K562 (cell line): ENCODE results near the gene RPS28. TPM values are rescaled to one million over a fixed set of nuclear protein-coding genes. Genes with fewer than 3 reads are reported as not detected.

Source experiments
- DDX20 ChIP-seq: fragments of 450-650 bp; IDR thresholded peaks from 2 replicates; pipeline ENCODE4 v1.6.1; 2016; ENCODE audit warnings: missing genetic modification characterization, low read depth, mild to moderate bottlenecking, missing compliant biosample characterization, moderate library complexity
- EP400 ChIP-seq: fragments of 450-650 bp; IDR thresholded peaks from 2 replicates; pipeline ENCODE4 v1.6.1; 2017; ENCODE audit warnings: antibody characterized with exemption, mild to moderate bottlenecking, moderate library complexity
- HNRNPL ChIP-seq: fragments of 200-400 bp; formaldehyde crosslinking; IDR thresholded peaks from 2 replicates; pipeline ENCODE4 v1.6.1; 2017; ENCODE audit warnings: low read depth, mild to moderate bottlenecking, low read length
- ILK ChIP-seq: fragments of 450-650 bp; IDR thresholded peaks from 2 replicates; pipeline ENCODE4 v1.6.1; 2016; ENCODE audit warnings: missing genetic modification characterization, low read depth, mild to moderate bottlenecking, missing compliant biosample characterization, moderate library complexity, borderline replicate concordance
- NR2C2 ChIP-seq, 2 experiments: fragments of 200-800 bp in 1 of 2; sonication (Bioruptor generic) in 1 of 2; sonication (generic) in 1 of 2; formaldehyde crosslinking in 1 of 2; IDR thresholded peaks; 2 replicates each; pipeline versions ENCODE4 v1.6.1 to v1.8.0; 2016 to 2022; ENCODE audit warnings: mild to moderate bottlenecking in 1 of 2, missing compliant biosample characterization in 1 of 2, missing genetic modification characterization in 1 of 2, missing genetic modification reagents in 1 of 2
- SMAD3 ChIP-seq: fragments of 450-650 bp; formaldehyde crosslinking; conservative IDR thresholded peaks from 2 replicates; pipeline ENCODE4 v1.4.0; 2020; ENCODE audit warnings: mild to moderate bottlenecking
- TCF3 ChIP-seq: sonication (generic); formaldehyde crosslinking; IDR thresholded peaks from 2 replicates; pipeline ENCODE4 v1.4.0; 2020; ENCODE audit warnings: mild to moderate bottlenecking, missing genetic modification reagents
- TFAP4 ChIP-seq: sonication (generic); formaldehyde crosslinking; IDR thresholded peaks from 2 replicates; pipeline ENCODE4 v1.8.0; 2022; ENCODE audit warnings: missing genetic modification reagents, mild to moderate bottlenecking, moderate library complexity, borderline replicate concordance
- TRIM24 ChIP-seq, 2 experiments: fragments of 450-650 bp; IDR thresholded peaks; 2 replicates each; pipeline ENCODE4 v1.6.1; 2016
- VEZF1 ChIP-seq: fragments of 200-800 bp; sonication (Bioruptor generic); IDR thresholded peaks from 2 replicates; pipeline ENCODE4 v1.6.1; 2017; ENCODE audit warnings: missing genetic modification characterization, missing compliant biosample characterization
- ZKSCAN1 ChIP-seq: fragments of 150-350 bp; IDR thresholded peaks from 2 replicates; pipeline ENCODE4 v1.6.1; 2016; ENCODE audit warnings: low read depth, low read length
- ZKSCAN3 ChIP-seq: fragments of 250-450 bp; sonication (Bioruptor Pico); IDR thresholded peaks from 2 replicates; pipeline ENCODE4 v1.4.0; 2020
- ZNF395 ChIP-seq: fragments of 200-800 bp; sonication (Bioruptor generic); IDR thresholded peaks from 2 replicates; pipeline ENCODE4 v1.6.1; 2017; ENCODE audit warnings: missing genetic modification characterization, missing compliant biosample characterization
- polyA plus RNA-seq, 8 experiments: library from polyadenylated mRNA; depleted of rRNA in 4 of 8; stranded (reverse) in 5 of 8; unstranded in 3 of 8; fragments of >200 nt; fragmentation: Nextera tagmentation in 2 of 8; fragmentation: Illumina TruSeq in 1 of 8; extraction: Ambion mirVana in 2 of 8; extraction: Trizol in 1 of 8; gene quantifications; 2 replicates each; pipeline versions ENCODE4 v1.2.1 to v1.2.3, GENCODE V29; 2011 to 2014; ENCODE audit warnings: inconsistent platforms in 1 of 8, missing spikeins in 1 of 8
- total RNA-seq, 7 experiments: library from RNA; depleted of rRNA in 6 of 7; stranded (reverse); fragments of >200 nt in 6 of 7; fragmentation: Illumina TruSeq in 2 of 7; extraction: Trizol in 2 of 7; gene quantifications; 2 replicates each; pipeline versions ENCODE4 v1.2.1 to v1.2.3, GENCODE V29; 2011 to 2021; ENCODE audit warnings: low replicate concordance in 1 of 7
- TF ChIP-seq, protein P1 (sequence below): fragments of 250-450 bp; sonication (Bioruptor Pico); IDR thresholded peaks from 2 replicates; pipeline ENCODE4 v1.8.0; 2022; ENCODE audit warnings: inconsistent platforms

Gene RPS28
- total and polyA plus RNA-seq, 9 of the 15 experiments (the other 6 are each of a cell fraction or from before 2014, with no cell fraction given) = 165 to 2,827 (median 1,303) TPM

DNA sequence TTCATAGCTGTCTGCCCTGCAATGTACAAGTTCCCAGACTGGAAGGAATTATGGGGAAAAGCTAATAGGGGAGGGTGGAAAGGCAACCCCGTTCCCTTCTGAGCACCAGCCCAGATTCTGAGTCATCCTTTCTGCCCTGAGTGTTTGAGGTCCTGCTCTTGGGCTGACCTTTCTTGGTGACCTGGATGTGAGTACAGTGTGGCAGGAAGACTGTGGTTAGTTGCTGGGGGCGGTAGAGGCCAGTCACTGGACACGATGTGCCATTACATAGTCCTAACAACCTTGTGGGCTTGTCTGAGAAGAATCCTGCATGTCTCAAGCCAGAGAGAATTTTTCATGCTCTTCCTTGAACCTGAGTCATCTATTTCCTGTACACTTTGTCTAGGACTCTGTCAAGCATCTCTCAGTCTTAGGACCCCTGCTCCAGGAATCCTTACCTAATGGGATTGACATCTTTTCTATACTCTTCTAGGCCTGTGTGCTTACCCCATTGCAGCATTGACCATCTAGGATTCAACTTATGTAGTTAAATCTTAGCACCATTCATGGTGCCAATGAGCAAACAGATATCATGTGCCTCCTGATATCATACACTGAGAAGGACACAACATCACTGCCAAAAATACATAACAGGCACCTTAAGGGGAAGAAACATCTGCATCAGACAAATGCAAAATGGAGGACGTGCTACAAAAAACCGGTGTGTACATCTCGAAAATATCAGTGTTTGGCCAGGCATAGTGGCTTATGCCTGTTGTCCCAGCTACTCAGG lies 34.5 kb downstream of the RPS28 start (continued):
- no peak for TF ChIP-seq NR2C2 (CRISPR knock-in tag; IDR thresholded peaks at IDR 0.05)
- TF ChIP-seq NR2C2 (tag; IDR thresholded peaks at IDR 0.05) = peak; percentile 94
- no peak for TF ChIP-seq DDX20 (tag)
- TF ChIP-seq ILK (tag) = 0 out of 2 replicates have a peak, but pooled peaks have one; percentile 13
- peak; percentile 46; the same call in 1 of the 2 replicates for TF ChIP-seq TCF3
- TF ChIP-seq, protein P1, sequence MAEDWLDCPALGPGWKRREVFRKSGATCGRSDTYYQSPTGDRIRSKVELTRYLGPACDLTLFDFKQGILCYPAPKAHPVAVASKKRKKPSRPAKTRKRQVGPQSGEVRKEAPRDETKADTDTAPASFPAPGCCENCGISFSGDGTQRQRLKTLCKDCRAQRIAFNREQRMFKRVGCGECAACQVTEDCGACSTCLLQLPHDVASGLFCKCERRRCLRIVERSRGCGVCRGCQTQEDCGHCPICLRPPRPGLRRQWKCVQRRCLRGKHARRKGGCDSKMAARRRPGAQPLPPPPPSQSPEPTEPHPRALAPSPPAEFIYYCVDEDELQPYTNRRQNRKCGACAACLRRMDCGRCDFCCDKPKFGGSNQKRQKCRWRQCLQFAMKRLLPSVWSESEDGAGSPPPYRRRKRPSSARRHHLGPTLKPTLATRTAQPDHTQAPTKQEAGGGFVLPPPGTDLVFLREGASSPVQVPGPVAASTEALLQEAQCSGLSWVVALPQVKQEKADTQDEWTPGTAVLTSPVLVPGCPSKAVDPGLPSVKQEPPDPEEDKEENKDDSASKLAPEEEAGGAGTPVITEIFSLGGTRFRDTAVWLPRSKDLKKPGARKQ (CRISPR knock-in tag) = no peak
- no peak for TF ChIP-seq HNRNPL
- TF ChIP-seq TFAP4 = peak; percentile 41
- peak; percentile 60 for TF ChIP-seq VEZF1 (CRISPR knock-in tag)
- no peak for TF ChIP-seq SMAD3
- peak; percentile 56; the same call in 1 of the 2 replicates for TF ChIP-seq ZNF395 (CRISPR knock-in tag)
- TF ChIP-seq ZKSCAN3 (CRISPR knock-in tag) = no peak
- TF ChIP-seq ZKSCAN1 = peak; percentile 70; the same call in 1 of the 2 replicates
- peak in 1 of 2 experiments; percentile 40; a peak in 1 of 4 replicates for TF ChIP-seq TRIM24 (IDR thresholded peaks at IDR 0.05)
- 0 out of 2 replicates have a peak, but pooled peaks have one; percentile 36 for TF ChIP-seq EP400
